Body of pancreas (tissue), 4 donors: ENCODE measurements around the gene KLK4.

Experiments used
- POLR2A ChIP-seq, 3 donors: fragments of 450-650 bp; IDR thresholded peaks; one replicate each; pipeline ENCODE4 v1.6.1; 2016; ENCODE audit warnings: antibody characterized with exemption in 3 of 3, mild to moderate bottlenecking in 2 of 3
- TF ChIP-seq, protein P1 (sequence below), 7 experiments: fragments of 450-650 bp in 4 of 7; fragments of 200-600 bp in 3 of 7; sonication (generic) in 3 of 7; IDR thresholded peaks; one replicate each; pipeline ENCODE4 v1.5.1; 2016 to 2019; ENCODE audit warnings: antibody characterized with exemption in 7 of 7

DNA sequence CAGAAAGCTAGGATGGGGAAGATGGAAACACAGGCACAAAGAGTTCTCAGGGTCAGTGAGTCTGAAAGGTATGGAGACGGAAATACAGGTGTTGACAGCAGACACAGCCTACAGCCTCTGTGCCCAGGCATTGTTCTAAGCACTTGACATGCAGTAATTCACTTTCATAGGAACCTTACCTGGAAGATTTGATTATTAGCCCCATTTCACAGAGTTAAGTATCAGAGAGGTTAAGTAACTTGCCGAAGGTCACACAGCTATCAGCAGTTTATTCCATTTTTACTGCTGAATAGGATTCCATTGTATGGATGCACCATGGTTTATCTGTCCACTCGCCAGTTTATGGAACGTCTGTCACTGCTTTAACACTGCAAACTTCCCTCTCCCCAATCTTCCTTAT lies 13.2 kb downstream of the KLK4 start:
- TF ChIP-seq, protein P1, sequence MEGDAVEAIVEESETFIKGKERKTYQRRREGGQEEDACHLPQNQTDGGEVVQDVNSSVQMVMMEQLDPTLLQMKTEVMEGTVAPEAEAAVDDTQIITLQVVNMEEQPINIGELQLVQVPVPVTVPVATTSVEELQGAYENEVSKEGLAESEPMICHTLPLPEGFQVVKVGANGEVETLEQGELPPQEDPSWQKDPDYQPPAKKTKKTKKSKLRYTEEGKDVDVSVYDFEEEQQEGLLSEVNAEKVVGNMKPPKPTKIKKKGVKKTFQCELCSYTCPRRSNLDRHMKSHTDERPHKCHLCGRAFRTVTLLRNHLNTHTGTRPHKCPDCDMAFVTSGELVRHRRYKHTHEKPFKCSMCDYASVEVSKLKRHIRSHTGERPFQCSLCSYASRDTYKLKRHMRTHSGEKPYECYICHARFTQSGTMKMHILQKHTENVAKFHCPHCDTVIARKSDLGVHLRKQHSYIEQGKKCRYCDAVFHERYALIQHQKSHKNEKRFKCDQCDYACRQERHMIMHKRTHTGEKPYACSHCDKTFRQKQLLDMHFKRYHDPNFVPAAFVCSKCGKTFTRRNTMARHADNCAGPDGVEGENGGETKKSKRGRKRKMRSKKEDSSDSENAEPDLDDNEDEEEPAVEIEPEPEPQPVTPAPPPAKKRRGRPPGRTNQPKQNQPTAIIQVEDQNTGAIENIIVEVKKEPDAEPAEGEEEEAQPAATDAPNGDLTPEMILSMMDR (IDR thresholded peaks at IDR 0.05): no peak
- no peak for TF ChIP-seq POLR2A (IDR thresholded peaks at IDR 0.05)
